ENCODE results near the gene GNAI2. TPM values are rescaled to one million over a fixed set of nuclear protein-coding genes. Genes with fewer than 3 reads are reported as not detected.
A peak's percentile ranks its signal among the peaks of the same experiment; 100 is the strongest.

The GNAI2 gene
- polyA plus RNA-seq, 3 donors = 914 to 1,492 (median 1,165) TPM

DNA sequence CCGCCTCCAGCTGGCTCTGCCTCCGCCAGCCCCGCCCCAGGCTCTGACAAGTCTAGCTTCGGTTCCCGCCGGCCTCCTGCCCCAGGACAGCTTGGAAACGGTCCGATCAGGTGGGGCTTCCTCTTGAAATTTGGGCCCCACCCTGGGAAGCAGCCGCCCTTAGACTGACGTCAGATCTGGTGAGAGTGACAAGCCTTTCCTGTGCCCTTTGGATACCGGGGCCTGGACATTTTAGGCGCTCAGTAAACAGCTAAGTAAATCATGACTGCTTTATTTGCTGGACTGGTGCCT lies 63.6 kb downstream of the GNAI2 start:
- TF ChIP-seq, protein P1, sequence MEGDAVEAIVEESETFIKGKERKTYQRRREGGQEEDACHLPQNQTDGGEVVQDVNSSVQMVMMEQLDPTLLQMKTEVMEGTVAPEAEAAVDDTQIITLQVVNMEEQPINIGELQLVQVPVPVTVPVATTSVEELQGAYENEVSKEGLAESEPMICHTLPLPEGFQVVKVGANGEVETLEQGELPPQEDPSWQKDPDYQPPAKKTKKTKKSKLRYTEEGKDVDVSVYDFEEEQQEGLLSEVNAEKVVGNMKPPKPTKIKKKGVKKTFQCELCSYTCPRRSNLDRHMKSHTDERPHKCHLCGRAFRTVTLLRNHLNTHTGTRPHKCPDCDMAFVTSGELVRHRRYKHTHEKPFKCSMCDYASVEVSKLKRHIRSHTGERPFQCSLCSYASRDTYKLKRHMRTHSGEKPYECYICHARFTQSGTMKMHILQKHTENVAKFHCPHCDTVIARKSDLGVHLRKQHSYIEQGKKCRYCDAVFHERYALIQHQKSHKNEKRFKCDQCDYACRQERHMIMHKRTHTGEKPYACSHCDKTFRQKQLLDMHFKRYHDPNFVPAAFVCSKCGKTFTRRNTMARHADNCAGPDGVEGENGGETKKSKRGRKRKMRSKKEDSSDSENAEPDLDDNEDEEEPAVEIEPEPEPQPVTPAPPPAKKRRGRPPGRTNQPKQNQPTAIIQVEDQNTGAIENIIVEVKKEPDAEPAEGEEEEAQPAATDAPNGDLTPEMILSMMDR (IDR thresholded peaks at IDR 0.05) = no peak
- peaks cover 32 to 37% of the 10 kb centered on the region in 2 donors for H3K4me1 ChIP-seq (ENCODE audit: control insufficient read depth in 1 of 2, insufficient read depth in 2 of 2, low read length in 2 of 2)
- Mint-ChIP-seq H3K4me3 (peak overlapping the region; percentile 64 to 84), H3K4me1 (peaks cover 34% of the 10 kb centered on the region), H3K36me3 (peaks cover 2 to 11% of the 10 kb centered on the region in 2 donors), H3K9me3 (no peaks in the 10 kb centered on the region), H3K27ac (peak overlapping the region; percentile 99), H3K27me3 (ENCODE audit: low read depth in 3 of 3) (no peaks in the 10 kb centered on the region)
- no peaks in the 10 kb centered on the region for H3K27me3 ChIP-seq (ENCODE audit: control insufficient read depth in 2 of 2, insufficient read depth in 2 of 2, low read length in 2 of 2)
- H3K4me3 ChIP-seq (replicated peaks in 1 of 3; ENCODE audit: low read depth in 2 of 3, low read length in 3 of 3) = peak overlapping the region; percentile 40 to 94 (median 57)
- WGBS (ENCODE audit: insufficient coverage) = under 1% methylated on average over 12 of the region's 12 CpGs
- peaks cover 39% of the 10 kb centered on the region for H3K79me2 ChIP-seq (ENCODE audit: insufficient read depth, low read length)
- no peaks in the 10 kb centered on the region for H3K36me3 ChIP-seq (replicated peaks in 1 of 2; ENCODE audit: control insufficient read depth in 1 of 2, insufficient read depth in 2 of 2, low read length in 2 of 2)
- no peaks in the 10 kb centered on the region for H3K9me3 ChIP-seq (replicated peaks in 1 of 2; ENCODE audit: control insufficient read depth in 1 of 2, insufficient read depth in 1 of 2, low read length in 2 of 2)
- peak overlapping the region; percentile 53 for H2AFZ ChIP-seq (ENCODE audit: insufficient read depth, low read depth, low read length, poor library complexity, severe bottlenecking)
- H3K4me2 ChIP-seq (replicated peaks; ENCODE audit: extremely low read depth, low read length, poor library complexity, severe bottlenecking) = peak overlapping the region; percentile 77
- H4K20me1 ChIP-seq (ENCODE audit: insufficient read depth, low read length) = no peaks in the 10 kb centered on the region
- intact Hi-C loops (cut with micrococcal nuclease) = loop anchor here (2.0 to 5.0 kb wide), 2 partner anchors 21 to 38 kb away; no protein-coding TSS in a partner anchor
- no peak for DNase-seq
- peak overlapping the region; percentile 85 for H3K9ac ChIP-seq (ENCODE audit: insufficient read depth, low read length, poor library complexity, severe bottlenecking)
- H3K27ac ChIP-seq (ENCODE audit: low read depth in 1 of 2, low read length in 2 of 2) = peak overlapping the region; percentile 99 to 100

DNA sequence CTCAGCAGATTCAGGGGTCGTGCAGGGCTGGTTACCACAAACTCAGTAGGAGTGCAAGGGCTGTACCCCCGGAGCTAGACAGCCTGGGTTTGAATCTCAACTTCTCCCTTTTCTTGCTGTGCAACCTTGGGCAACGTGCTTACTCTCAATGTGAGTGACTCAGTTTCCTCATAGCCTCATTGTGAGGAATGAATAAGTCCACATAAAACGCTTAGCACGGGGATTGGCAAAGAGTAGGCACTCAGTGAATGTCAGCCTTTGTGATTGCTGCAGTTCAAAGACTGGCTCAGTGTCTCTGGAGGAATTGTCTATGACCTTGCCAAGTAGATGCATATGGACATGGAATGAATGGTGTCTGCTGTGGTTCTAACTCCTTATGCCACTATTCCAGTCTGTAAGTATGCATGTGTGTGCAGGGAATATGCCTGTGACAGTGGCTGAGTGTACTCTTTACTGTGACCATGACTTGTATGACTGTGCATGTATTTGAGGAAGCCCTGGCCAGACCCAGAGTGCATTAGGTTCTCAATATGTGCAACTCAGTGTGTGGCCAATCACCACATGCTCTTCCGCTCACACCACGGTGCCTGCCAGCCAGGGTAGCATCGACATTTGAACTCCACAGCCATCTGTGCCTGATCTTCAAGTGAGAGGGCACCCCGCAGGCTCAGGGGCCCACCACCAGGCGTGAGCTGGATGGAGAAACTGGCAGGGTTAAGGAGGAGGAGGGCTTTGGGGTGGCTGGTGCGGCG lies 64.1 kb downstream of the GNAI2 start:
- Histone ChIP-seq H3K27ac (ENCODE audit: low read depth in 1 of 2, low read length in 2 of 2) (peak overlapping the region; percentile 99 to 100), H3K36me3 (replicated peaks in 1 of 2; ENCODE audit: control insufficient read depth in 1 of 2, insufficient read depth in 2 of 2, low read length in 2 of 2) (no peaks in the 10 kb centered on the region), H2AFZ (ENCODE audit: insufficient read depth, low read depth, low read length, poor library complexity, severe bottlenecking) (peak overlapping the region; percentile 77), H3K4me3 (replicated peaks in 1 of 3; ENCODE audit: low read depth in 2 of 3, low read length in 3 of 3) (peak overlapping the region; percentile 40 to 94 (median 57)), H3K4me1 (ENCODE audit: control insufficient read depth in 1 of 2, insufficient read depth in 2 of 2, low read length in 2 of 2) (peaks cover 32 to 37% of the 10 kb centered on the region in 2 donors), H3K4me2 (replicated peaks; ENCODE audit: extremely low read depth, low read length, poor library complexity, severe bottlenecking) (peak overlapping the region; percentile 77), H3K9me3 (replicated peaks in 1 of 2; ENCODE audit: control insufficient read depth in 1 of 2, insufficient read depth in 1 of 2, low read length in 2 of 2) (no peaks in the 10 kb centered on the region), H3K9ac (ENCODE audit: insufficient read depth, low read length, poor library complexity, severe bottlenecking) (peak overlapping the region; percentile 85), H3K79me2 (ENCODE audit: insufficient read depth, low read length) (peaks cover 39% of the 10 kb centered on the region), H3K27me3 (ENCODE audit: control insufficient read depth in 2 of 2, insufficient read depth in 2 of 2, low read length in 2 of 2) (no peaks in the 10 kb centered on the region), H4K20me1 (ENCODE audit: insufficient read depth, low read length) (no peaks in the 10 kb centered on the region)
- H3K27ac Mint-ChIP-seq = peak overlapping the region; percentile 99
- H3K4me3 Mint-ChIP-seq = peak overlapping the region; percentile 64 to 84
- TF ChIP-seq, protein P1 (IDR thresholded peaks at IDR 0.05) = no peak
- intact Hi-C loops (cut with micrococcal nuclease) = loop anchor here (2.0 to 5.0 kb wide), 2 partner anchors 21 to 37 kb away; no protein-coding TSS in a partner anchor
- WGBS (ENCODE audit: insufficient coverage) = 27% methylated on average over 11 of the region's 12 CpGs
- H3K4me1 Mint-ChIP-seq = peaks cover 37% of the 10 kb centered on the region
- H3K27me3 Mint-ChIP-seq (ENCODE audit: low read depth in 3 of 3) = no peaks in the 10 kb centered on the region
- DNase-seq = peak; percentile 89 to 94 (median 91)
- H3K36me3 Mint-ChIP-seq = peaks cover 2 to 11% of the 10 kb centered on the region in 2 donors
- no peaks in the 10 kb centered on the region for H3K9me3 Mint-ChIP-seq
